GM19467 (cell line): ENCODE measurements around the gene FGL2.
"Not testable (repeated sequence)": the region's sequence is repeated elsewhere in the genome, so short reads cannot be mapped to it uniquely, and the experiment has no call there.

ENCODE experiments used
- ATAC-seq: cut with Tn5 transposase; IDR thresholded peaks from one replicate; pipeline ENCODE4 v1.9.1; 2021; ENCODE audit warnings: mild to moderate bottlenecking, moderate library complexity; ENCODE audit not compliant: unreplicated experiment

FGL2 gene

DNA sequence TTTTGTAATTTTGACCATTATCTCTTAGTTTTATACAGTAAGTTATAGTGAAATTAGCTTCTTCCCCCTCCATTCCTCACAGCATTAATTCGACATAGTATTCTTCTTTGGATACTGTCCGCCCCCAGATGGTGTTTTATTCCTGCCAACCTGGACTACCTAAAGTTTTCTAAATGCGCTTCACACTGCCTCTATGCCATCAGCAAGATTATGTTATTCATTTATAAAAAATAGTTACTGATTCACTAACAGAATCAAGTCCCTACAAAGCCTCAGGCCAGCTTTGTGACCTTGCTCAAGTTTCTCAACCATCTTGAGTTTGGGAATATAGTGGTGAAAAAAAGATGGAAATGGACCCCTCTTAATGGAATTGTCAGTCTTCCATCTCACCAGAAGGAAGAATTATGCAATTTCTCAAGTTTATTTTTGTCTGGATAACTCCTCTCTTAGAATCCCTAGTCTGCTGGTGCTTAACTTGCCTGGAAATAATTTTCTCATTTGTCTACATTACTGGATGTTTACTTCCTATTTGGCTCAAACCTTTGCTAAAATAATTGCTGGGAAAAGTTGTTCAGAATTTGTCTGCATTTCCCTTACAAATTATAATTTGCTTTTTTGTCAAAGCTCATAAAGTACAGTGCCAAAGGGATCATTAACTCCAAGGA, 16.7 kb upstream of the FGL2 start:
- no peak for ATAC-seq

GRCh38 chr7:77209479-77210139, 10.0 kb upstream of the FGL2 start:
- no peak for ATAC-seq

GRCh38 chr7:77208416-77208815, 8.8 kb upstream of the FGL2 start:
- no peak for ATAC-seq

- ATAC-seq = no peak
Observed at GRCh38 chr7:77205706-77206105, 6.1 kb upstream of the FGL2 start.

DNA sequence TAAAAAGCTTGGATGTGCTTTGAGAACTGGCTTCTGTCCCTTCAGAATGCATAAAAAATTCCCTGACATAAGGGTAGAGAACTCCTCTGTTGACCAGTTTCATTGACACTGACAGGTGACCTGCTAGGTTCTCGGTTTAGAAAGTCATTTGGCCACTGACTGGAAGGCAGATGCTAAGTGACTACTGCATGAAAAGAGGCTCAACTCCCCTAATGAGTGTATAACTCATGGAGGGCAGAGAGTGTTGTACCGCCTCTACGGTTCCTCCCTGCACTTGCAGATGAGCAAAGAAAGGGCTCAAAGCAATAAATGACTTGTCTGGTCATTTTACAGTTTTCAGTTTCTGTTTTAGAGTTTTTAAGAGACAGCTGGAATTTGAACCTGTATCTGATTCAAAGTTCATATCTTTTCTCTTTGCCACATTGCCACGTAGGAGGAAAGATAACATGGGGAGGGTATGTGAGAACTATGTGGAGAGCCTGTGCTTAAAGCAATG, 2.9 kb upstream of the FGL2 start:
- peak; percentile 91 for ATAC-seq

DNA sequence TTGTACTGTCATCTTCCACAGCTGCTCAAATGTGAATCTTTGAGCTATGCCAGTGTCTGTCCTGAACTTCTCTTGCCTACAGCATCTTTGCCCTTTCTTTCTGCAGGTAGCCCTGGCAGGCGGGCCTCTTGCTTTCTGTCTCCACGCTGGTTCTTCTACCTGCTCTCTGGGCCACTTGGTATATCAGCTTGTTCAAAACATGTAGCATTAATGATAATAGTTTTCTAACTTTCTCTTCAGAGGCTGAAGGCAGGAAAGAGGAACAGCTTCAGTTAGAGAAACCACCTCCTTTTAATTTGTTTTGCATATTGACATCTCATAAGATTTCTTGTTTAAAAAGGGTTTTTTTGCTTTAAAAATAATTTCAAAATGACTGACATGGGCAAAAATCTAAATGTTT, 923 bp upstream of the FGL2 start:
- no peak for ATAC-seq

- no peak for ATAC-seq
Observed at GRCh38 chr7:77197141-77197540, 2.5 kb downstream of the FGL2 start.

- ATAC-seq = no peak
Observed at GRCh38 chr7:77188731-77189437, 10.7 kb downstream of the FGL2 start.

- no peak for ATAC-seq
Observed at GRCh38 chr7:77185866-77186265, 13.8 kb downstream of the FGL2 start.

- no peak for ATAC-seq
Observed at GRCh38 chr7:77184990-77185389, 14.6 kb downstream of the FGL2 start.

DNA sequence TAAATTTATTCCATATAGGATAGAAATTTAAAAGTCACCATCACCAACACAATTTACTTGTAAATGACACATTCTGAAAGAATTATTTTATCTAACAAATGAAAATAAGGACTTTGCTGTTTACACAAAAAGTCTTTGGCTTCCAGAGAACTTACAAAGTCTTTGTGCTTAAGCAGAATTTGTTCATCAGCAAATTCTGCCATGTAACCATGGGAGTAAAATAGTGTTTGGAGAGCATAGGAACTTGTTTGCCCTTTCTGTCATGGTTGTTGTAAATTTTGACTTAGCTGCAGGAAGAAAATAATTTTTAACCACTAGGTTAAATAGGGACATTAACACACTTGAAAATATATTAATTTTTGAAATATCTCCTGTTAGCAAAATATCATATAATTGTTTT, 15.2 kb downstream of the FGL2 start:
- no peak for ATAC-seq

DNA sequence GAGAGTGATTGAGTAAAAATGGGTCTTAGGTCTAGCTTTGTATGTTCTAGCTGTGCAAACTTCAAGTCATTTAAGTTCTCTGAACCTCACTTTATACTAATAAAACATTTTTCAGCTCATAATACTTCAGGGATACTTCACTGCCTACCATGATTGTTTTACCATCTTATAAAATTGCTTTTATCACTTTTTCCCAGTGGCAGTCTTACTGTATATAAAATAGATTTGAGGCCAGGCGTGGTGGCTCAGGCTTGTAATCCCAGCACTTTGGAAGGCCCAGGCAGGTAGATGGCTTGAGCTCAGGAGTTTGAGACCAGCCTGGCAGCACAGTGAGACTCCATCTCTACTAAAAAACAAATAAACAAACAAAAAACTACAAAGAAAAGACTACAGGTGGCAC, 17.4 kb downstream of the FGL2 start:
- ATAC-seq = no peak

DNA sequence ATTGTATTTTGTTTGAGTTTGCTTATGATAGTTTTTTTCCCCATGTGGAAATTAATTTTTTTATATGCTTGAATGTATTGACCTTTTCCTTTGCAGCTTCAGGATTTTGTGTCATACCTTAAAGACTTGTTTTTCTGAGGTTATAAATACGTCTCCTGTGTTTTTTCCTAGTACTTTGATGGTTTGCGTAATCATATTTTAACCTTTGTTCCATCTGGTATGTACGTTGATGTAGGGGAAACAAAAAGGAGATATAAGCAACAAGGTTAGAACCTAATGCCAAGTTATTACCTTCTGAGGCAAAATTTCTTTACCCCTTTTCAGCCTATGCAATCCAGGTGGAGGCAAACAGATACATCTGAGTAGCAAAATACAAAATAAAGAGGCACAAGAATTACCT, 17.9 kb downstream of the FGL2 start:
- ATAC-seq = no peak

- no peak for ATAC-seq
Observed at GRCh38 chr7:77181015-77181595, 18.5 kb downstream of the FGL2 start.

DNA sequence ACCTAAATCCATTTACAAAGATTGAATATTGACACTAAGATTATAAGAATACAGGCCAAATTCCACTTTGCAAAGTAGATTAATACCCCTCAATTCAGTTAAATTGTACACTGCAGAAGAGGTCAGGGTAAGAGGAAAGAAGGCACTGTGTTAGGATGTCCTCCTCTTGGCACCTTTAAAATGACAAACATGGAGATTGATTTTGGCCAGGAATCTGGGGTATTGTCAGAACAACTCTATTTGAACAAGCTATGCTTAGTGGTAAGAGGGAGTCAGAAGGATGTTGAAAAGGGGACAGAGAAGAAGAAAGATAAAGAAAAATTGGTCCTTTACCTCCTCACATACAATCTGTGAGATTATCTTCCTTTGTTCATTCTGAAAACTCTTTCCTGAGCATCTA, 21.6 kb downstream of the FGL2 start:
- ATAC-seq = not testable (repeated sequence)

DNA sequence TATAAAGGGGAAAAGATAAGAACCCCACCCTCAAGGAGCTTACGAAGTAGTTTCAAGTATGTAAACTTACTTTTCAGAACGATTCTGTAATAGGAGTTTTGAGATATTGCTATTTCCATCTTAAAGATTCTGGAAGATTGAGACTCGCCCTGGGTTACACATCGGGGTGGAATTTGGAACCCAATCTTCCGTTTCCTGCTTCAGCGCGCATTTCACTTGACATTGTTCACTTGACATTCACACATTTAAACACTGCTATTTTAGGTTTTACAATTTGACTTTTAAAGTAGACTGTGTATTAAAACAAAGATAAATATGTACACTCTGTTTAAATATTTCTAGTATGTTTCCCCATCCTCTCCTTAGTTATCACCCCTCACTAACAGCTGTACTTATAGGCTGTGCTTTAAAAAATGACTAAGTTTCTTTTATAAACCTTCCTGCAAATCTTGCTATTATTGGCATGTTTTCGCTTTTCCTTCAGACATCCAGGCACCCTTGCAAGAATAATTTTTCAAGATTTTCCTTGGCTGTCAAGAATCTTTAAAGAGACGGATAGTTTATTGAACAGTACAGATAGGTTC, 22.2 kb downstream of the FGL2 start:
- not testable (repeated sequence) for ATAC-seq

DNA sequence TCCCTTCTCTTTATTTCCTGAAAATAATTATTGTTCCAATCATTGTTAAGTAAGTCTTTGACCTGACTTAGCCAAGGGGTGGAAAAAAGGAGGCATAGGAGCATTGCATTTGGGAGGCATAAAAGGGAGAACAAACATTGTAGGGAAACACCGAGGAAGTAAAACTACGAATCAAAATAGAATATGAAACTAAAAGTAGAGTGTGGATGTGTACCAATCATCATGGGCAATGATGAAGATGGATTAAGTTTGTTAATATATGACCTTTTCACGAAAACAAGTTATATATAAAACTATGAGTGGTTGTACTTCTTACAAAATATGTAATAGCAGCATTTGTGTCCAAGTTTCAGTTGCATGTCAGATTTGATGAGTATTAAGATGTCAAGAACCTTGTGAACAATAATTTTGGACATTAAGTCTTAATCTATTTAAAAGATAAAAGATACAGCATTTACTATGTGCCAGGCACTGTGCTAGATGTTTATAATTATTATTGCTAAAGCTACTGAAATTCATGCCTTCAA, 24.3 kb downstream of the FGL2 start:
- peak; percentile 75 for ATAC-seq

GRCh38 chr7:77174418-77174817, 25.2 kb downstream of the FGL2 start:
- ATAC-seq = not testable (repeated sequence)

DNA sequence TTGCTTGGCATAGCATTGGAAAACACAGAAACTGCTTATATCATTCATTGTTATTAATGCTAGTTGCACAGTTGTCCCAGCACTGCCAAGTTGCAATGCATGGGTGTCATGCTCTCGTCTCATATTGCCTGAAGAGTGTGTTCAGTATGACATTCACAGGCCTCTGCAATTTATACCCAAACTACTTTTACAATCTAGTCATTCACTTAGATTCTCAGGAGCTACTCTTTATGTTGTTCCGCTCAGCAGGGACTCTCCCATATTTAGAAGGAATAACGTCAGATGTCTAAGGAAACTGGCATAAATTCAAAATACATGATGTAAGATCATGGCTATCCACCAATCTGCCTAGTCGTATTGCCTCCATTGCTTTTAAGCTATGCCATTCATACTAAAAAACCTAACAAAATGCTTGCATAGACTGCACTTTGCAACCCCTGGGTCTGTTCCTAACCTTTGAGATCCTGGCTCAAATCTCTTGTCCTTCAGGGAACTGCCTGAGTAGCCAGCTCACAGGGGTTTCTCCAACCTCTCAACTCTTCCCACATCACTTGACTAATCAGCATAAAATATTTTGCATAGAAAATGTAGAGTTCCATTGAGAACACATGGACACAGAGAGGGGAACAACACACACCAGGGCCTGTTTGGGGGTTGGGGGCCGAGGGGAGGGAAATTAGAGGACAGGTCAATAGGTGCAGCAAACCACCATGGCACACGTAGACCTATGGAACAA, 27.0 kb downstream of the FGL2 start:
- not testable (repeated sequence) for ATAC-seq

- not testable (repeated sequence) for ATAC-seq
Observed at GRCh38 chr7:77171073-77171472, 28.5 kb downstream of the FGL2 start.
